Adipose tissue (tissue), 3 donors: ENCODE data around the gene GPR35. TPM values are rescaled to one million over a fixed set of nuclear protein-coding genes. Genes with fewer than 3 reads are reported as not detected.

ENCODE experiments used
- H3K27ac ChIP-seq: one replicate; pipeline ENCODE4 v1.5.1; 2013; ENCODE audit warnings: low read depth, low read length
- WGBS, 3 donors: extraction: QIAGEN DNeasy Blood & Tissue Kit; methylation state at CpG; one replicate each; pipeline ENCODE4 v1.1.7; 2013; 5-methylcytosine and 5-hydroxymethylcytosine counted together
- polyA plus RNA-seq, 3 donors: library from polyadenylated mRNA; stranded (reverse); fragments of 200-250 nt; gene quantifications; one replicate each; pipeline ENCODE4 v1.2.3, GENCODE V29; 2013
- donor health status: healthy with polysubstance abuse.
- donor health status: Bipolar disorder and iron deficiency.
- donor health status: healthy.

The GPR35 gene, protein sequence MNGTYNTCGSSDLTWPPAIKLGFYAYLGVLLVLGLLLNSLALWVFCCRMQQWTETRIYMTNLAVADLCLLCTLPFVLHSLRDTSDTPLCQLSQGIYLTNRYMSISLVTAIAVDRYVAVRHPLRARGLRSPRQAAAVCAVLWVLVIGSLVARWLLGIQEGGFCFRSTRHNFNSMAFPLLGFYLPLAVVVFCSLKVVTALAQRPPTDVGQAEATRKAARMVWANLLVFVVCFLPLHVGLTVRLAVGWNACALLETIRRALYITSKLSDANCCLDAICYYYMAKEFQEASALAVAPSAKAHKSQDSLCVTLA
- 1 to 10 TPM in 2 of 3 donors, under 1 TPM in 1; 0.60 to 2.3 (median 1.6) TPM for polyA plus RNA-seq

DNA sequence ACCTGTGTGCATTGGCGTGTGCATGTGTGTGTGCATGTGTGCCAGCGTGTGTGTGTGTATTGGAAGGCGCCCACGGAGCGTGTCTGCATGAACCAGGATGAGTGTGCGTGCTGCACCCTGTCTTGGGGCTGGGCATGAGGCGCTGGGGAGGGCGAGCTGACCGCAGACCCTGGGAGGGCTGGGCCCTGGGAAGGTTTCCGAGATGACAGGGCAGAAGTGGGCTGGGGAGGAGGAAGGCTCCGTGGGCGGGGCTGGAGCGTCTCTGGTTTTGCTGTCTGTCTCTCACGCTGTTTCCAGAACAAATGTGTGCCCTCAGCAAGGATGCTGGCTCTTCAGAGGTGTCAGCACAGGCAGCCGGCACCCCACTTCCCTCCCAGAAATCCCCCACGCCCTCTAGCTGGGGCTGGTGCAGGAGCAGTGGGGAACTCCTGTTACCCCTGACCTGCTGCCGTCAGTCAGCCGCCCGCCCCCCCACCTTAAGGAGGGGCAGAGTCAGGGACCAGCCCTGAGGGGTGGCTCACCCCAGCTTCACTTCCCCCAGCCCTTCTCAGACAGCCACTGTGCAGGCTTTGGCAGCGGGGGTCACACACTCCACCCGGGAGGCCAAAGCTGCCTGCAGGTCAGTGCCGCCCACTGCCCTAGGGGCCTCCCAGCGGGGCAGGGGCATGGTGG lies at the start of gene GPR35:
TSS of gene GPR35 (plus strand) at position 531 of the 672 bp plus-strand sequence. CDS start 4,473 bp downstream, outside the sequence.
- WGBS, 3 donors, result 26 to 59% (median 32%) methylated on average over 21 to 23 of the region's 23 CpGs
- H3K27ac ChIP-seq, result no peak within 1 kb of the TSS

DNA sequence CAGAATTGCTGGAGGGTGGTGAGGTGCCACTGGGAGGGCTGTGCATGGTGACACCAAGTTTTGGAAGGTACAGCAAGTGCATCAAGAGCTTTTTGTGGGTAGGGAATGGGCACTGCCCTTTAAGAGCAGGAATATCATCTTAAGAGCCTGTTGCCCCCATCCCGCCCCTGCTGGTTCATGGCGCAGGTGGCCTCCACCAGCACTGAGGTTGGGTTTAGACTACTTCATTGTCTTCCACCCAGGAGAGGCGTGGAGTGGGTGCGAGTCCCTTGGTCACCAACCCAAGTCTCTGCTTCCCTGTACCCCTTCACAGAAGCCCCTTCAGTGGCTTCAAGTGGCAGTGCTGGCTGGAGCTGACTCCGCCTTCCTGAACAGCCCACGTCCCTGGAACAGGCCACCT lies 49.2 kb upstream of the GPR35 start:
- no peak overlapping the region for H3K27ac ChIP-seq
- 72 to 91% (median 76%) methylated on average over 6 of the region's 6 CpGs for WGBS, 3 donors

DNA sequence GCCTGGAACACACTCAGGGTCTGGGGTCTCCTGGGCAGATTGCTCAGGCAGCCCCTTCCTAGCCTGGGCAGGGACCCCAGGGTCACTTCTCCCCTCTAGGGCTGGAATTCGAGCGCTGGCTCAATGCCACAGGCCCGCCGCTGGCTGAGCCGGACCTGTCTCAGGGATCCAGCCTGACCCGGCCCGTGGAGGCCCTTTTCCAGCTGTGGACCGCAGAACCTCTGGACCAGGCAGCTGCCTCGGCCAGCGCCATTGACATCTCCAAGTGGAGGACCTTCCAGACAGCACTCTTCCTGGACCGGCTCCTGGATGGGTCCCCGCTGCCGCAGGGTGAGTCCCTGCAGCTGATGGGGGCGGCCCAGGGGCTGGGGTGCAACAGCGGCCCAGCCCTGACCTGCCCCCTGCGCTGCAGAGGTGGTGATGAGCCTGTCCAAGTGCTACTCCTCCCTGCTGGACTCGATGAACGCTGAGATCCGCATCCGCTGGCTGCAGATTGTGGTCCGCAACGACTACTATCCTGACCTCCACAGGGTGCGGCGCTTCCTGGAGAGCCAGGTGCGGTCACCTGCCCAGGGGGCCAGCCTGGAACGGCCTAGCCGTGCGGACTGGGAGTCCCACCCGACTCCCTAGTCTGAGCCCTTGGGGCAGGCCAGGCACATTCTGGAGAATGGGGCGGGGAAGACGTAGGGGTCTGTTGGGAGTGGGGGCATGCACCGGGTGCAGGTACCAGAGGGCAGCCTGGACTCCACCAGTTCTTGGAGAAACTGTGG lies 48.7 kb upstream of the GPR35 start:
- WGBS, 3 donors, result 91 to 94% (median 94%) methylated on average over 32 of the region's 32 CpGs
- H3K27ac ChIP-seq, result no peak overlapping the region

DNA sequence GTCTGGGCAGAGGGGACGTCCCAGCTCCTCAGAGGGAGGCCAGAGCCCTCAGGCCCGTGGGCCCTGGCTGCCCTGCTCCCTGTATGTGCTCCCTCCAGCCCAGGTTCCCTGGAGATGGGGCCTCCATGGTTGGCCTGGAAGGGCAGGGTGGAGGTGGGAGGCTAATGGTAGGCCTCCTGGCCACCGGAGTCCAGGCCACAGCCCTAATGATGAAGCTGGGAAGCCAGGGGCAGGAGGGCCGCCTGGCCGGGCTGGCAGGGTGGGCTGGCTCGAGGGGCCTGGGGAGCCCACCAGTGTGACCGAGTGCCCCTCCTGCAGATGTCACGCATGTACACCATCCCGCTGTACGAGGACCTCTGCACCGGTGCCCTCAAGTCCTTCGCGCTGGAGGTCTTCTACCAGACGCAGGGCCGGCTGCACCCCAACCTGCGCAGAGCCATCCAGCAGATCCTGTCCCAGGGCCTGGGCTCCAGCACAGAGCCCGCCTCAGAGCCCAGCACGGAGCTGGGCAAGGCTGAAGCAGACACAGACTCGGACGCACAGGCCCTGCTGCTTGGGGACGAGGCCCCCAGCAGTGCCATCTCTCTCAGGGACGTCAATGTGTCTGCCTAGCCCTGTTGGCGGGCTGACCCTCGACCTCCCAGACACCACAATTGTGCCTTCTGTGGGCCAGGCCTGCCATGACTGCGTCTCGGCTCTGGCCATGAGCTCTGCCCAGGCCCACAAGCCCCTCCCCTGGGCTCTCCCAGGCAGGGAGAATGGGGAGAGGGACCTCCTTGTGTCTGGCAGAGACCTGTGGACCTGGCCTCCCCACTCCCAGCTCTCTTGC lies 47.8 kb upstream of the GPR35 start:
- 90 to 92% (median 91%) methylated on average over 23 to 26 of the region's 26 CpGs for WGBS, 3 donors
- H3K27ac ChIP-seq, result no peak overlapping the region

DNA sequence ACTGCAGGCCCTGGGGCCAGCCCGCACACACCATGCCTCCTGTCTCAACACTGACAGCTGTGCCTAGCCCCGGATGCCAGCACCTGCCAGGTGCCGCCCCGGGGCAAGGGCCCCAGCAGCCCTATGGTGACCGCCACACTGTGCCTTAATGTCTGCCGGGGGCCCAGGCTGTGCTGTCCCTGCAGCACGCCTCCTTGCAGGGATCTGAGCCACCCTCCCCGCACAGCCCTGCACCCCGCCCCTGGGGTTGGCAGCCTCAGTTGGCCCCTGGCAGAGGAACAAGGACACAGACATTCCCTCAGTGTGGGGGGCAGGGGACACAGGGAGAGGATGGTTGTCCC lies 47.2 kb upstream of the GPR35 start:
- no peak overlapping the region for H3K27ac ChIP-seq
- 80 to 91% (median 81%) methylated on average over 9 of the region's 9 CpGs for WGBS, 3 donors

DNA sequence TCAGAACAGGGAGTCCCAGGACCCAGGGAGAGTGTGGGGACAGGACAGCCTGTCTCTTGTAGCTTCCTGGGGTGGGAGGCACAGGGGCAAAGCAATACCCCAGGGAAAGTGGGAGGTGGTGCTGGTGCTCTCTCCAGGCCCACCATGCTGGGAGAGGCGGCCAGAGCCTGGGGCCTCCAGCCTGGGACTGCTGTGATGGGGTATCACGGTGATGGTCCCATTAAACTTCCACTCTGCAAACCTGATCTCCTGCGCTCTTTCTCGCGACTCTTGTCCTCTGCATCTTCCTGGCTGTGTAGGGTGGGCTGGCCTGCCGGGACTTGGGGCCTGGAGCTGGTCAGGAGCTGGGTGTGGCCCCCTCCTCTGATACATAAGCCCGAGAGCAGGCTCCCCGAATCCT lies 46.8 kb upstream of the GPR35 start:
- H3K27ac ChIP-seq, result no peak overlapping the region
- 81 to 89% (median 89%) methylated on average over 8 of the region's 8 CpGs for WGBS, 3 donors

DNA sequence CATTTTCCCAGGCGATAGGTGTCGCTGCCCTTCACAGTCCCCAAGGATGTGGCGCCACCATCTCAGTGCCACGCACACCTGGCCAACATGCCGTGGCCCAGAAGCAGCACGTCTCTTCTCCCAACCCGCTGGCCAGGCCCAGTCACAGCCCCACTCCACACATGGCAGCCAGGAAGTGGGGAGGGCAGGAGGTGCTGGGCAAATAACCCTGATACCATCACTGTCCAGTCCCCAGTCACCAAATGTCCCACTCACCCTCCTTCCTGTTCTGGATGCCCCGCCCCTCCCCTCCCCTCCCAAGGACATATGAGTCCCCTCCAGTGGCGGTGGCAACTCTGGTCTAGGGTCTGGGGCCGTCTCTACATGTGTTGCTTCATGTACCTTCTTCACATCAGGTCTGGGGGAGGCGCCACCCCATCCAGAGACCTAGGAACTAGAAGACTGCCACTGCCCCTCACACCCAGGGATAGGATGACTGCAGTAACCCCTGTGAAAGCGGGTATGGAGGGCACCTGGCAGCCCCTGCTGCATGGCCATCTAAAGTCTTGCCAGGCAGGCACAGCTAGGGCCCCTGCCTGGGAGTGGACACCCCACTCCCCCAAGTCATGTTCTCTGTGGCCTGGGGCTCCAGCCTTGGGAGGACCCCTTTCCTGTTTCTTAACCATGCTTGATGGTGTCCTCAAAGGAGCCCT lies 46.1 kb upstream of the GPR35 start:
- H3K27ac ChIP-seq, result no peak overlapping the region
- WGBS, 3 donors, result 88 to 98% (median 90%) methylated on average over 11 to 12 of the region's 12 CpGs

DNA sequence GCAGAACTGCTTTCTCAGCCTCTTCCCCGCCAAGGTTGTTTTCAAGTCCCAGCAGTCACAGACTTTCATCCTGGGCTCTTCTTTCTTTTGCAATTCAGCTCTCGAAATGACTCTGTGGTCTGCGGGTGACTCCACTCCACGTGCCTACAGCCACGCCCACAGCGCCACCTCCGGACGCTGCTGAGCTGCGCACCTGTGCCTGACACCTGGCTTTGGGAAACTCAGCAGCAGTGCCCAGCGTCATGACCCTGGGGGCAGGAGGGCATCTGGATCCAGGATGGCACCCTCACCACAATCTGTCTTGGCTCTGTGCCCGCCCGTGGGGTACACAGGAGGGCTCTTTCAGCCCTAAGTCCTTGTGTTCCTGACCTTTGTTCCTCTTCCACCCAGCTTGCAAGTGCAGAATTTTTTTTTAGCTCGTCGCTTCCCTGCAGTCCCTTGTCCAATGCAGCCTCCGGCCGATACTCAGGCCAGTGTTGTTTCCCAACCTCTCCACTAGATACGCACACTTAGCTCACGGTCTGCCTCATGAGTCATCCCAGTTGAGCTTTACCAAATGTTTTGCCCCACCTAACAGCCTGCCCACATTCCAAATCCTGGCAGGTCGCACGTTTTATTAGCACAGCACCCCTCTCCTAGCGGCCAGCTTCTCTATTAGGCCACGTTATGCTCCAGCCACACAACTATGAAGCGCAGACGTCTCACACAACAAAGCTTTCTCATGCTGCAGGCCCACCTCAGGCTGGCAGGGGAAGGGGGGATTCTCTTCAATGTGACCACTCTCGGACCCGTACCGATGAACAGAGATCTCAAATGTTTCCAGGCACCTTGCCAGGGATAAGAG lies 45.3 kb upstream of the GPR35 start:
- 40 to 42% (median 42%) methylated on average over 27 of the region's 27 CpGs for WGBS, 3 donors
- peak overlapping the region; percentile 15 for H3K27ac ChIP-seq

DNA sequence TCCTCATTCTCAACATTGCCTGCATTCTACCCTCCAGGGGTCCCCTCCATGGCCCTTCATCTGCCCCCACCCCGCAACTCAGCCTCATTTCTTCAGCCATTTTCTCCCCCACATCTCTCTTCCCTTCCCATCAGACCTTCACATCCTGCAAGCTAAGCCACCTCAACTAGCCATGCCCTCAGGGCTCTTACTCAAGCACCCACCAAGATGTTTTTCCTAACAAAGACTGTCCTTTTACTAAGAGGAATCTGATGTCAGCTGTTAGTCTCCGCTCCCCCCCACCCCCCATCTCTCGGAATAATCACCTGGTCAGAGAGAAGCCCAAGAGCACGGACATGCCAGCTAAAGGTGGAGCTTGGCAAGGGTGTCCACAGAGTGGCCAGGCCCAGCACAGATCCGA lies 43.5 kb upstream of the GPR35 start:
- no peak overlapping the region for H3K27ac ChIP-seq
- WGBS, 3 donors, result 91 to 97% (median 96%) methylated on average over 5 of the region's 5 CpGs

DNA sequence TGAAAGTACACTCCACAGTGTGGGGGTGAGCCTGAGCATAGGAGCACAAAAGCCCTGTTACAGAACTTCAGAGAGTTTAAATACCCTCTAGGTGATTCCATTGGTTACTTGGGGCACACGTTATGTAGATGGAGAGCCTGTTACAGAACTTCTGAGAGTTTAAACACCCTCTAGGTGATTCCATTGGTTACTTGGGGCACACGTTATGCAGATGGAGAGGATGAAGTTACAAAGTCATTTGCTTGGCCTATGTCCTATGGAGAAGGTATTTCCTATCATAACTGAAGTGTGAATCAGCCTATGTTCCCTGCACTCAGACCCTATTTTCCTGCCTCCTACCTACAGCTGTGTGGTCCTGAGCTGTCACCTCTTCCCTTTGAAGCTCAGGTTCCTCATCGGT lies 42.5 kb upstream of the GPR35 start:
- WGBS, 3 donors, result 79 to 89% (median 88%) methylated on average over 3 of the region's 3 CpGs
- no peak overlapping the region for H3K27ac ChIP-seq

DNA sequence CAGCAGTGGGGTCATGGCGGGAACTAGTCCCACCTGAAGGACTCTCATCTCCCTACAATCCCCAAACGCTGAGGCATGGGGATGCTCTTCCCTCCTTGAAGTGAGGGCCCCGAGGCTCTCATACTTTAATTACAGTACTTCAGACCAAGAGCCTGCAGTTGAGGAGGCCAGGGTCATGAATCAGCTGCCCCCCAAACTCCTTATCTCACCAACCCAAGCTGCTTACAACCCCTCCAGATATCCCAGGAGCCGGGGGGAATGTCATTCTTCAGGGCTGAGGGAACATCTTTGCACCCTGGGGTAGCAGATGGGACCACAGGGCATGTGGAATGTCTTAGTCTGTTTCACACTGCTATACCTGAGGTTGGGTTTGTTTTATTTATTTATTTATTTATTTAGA lies 41.5 kb upstream of the GPR35 start:
- WGBS, 3 donors, result 85 to 95% (median 90%) methylated on average over 4 of the region's 4 CpGs

DNA sequence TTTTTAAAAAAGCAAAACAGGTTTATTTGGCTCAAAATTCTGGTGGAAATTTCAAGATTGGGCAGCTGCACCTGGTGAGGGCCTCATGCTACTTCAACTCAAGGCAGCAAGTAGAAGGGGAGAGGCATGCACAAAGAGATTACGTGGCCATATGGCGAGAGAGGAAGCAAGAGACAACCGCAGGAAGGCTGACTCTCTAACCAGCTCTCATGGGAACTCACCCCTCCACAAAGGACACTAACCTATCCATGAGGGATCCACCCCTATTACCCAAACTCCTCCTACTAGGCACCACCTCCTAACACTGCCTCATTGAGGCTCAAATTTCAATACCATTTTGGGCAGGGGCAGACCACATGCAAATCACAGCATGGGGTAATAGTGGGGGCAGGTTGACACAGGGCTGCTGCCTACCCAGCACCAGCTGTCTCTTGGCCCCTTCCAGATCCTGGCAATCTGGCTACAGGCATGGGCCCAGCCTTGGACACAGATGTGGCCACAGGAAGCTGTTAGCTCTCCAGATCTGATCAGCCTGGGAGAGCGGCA lies 40.7 kb upstream of the GPR35 start:
- no peak overlapping the region for H3K27ac ChIP-seq
- WGBS, 3 donors, result 54 to 75% (median 73%) methylated on average over 4 of the region's 4 CpGs

More for the DNA sequence above, 41.5 kb upstream of the GPR35 start:
- H3K27ac ChIP-seq, result no peak overlapping the region

DNA sequence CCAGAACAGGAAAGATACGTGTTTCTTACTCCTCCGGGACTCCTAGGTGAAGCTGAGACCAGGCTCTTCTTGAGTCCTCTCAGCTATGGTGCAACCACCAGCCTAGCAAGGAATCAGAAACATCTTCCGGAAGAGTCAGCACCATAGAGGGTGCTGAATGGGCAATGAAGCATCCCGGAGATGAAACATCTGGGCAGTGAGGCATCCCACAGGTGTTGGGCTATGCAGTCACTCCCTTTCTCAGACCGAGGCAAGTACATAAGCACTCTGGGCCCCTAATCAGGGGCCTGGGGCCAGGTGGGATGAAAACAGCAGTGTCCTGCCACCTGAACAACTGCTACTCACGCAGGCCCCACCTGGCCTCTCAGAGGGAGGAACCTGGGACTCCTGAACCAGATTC lies 40.2 kb upstream of the GPR35 start:
- no peak overlapping the region for H3K27ac ChIP-seq
- WGBS, 3 donors, result 77 to 81% (median 78%) methylated on average over 6 of the region's 6 CpGs

DNA sequence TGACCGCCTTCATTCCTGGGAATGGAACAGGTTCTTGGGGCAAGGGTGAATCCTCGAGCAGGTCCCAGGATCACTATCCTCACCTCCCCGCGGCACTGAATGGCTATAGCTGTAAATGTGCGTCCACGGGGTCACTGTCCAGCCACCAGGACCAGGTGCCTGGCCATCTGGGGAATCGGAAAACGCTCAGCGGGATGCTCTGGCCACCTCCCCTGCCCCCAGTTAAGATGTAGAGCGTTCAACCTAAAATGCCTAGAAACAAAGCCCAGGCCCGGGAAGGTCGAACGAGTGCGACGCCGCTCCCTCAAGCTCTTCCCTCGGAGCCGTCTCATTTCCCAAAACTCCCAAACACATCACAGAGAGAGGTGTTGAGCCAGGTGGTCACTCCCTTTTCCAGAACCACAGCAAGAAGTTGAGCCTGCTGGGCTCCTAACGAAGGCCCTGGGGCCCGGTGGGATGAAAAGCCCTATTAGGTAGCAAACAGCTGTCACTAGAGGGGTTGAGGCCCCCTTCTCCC lies 39.5 kb upstream of the GPR35 start:
- 5 to 6% (median 5%) methylated on average over 20 of the region's 20 CpGs for WGBS, 3 donors
- no peak overlapping the region for H3K27ac ChIP-seq

DNA sequence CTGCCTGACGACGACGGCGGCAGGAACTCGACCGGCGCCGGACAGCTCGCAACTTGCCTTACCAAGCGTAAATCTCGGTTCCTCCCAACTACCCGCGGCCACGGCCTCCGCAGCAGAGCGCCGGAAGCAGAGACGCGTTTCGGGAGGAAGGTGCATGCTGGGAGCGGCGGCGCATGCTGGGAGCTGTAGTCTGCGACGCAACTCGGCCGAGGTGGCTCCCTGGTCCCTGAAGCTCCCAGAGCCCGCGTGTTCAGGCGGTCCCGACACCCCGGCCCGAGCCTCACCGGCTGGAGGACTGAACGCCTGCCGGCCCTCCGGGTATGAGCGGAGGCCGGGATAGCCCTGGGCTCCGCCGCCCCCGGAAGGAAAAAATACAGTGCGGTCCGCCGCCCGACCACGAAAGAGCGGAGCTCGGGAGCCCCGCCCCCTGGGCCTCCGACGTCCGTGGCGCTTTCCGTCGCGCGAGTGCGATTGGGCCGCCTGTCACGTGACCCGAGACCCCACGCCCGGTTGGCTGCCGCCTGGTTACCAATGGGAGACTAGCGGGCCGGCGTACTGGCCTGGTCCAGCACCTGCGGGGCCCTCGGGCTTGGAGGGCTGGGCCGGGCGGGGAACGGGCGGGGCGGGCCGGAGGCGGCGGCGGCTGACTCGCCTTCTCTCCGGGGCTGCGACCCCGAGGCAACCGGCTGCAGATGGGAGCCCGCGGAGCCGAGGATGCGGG lies 38.9 kb upstream of the GPR35 start, which contains the start of gene CAPN10:
TSS of gene CAPN10 (plus strand) at position 537 of the 721 bp plus-strand sequence. CDS start at position 715, 178 bp downstream.
- 0 to 1% (median 0%) methylated on average over 72 to 88 of the region's 88 CpGs for WGBS, 3 donors
- no peak within 1 kb of the TSS for H3K27ac ChIP-seq
